CD4-positive, alpha-beta T cell treated with Interleukin-2 at 100 ng/mL for 4 hours (primary cell): ENCODE measurements around the gene CD28.
"Not testable (repeated sequence)": the region's sequence is repeated elsewhere in the genome, so short reads cannot be mapped to it uniquely, and the experiment has no call there.

Source experiments
- DNase-seq: peaks from one replicate; pipeline ENCODE4 v3.0.0-alpha.2; 2020; ENCODE audit warnings: low spot score

CD28 gene

GRCh38 chr2:203784710-203785270, 78.4 kb downstream of the CD28 start:
- not testable (repeated sequence) for DNase-seq

GRCh38 chr2:203785391-203786110, 79.1 kb downstream of the CD28 start:
- not testable (repeated sequence) for DNase-seq

GRCh38 chr2:203786549-203787351, 80.3 kb downstream of the CD28 start:
- no peak for DNase-seq

- DNase-seq = no peak
Observed at GRCh38 chr2:203787979-203788378, 81.5 kb downstream of the CD28 start.
